COLO668 (cell line): ENCODE results near the gene WHRN.

Source experiments
- DNase-seq: peaks from one replicate; lab custom pipeline; 2025; ENCODE audit not compliant: unreplicated experiment; lab: John Stamatoyannopoulos, UW

Gene WHRN

DNA sequence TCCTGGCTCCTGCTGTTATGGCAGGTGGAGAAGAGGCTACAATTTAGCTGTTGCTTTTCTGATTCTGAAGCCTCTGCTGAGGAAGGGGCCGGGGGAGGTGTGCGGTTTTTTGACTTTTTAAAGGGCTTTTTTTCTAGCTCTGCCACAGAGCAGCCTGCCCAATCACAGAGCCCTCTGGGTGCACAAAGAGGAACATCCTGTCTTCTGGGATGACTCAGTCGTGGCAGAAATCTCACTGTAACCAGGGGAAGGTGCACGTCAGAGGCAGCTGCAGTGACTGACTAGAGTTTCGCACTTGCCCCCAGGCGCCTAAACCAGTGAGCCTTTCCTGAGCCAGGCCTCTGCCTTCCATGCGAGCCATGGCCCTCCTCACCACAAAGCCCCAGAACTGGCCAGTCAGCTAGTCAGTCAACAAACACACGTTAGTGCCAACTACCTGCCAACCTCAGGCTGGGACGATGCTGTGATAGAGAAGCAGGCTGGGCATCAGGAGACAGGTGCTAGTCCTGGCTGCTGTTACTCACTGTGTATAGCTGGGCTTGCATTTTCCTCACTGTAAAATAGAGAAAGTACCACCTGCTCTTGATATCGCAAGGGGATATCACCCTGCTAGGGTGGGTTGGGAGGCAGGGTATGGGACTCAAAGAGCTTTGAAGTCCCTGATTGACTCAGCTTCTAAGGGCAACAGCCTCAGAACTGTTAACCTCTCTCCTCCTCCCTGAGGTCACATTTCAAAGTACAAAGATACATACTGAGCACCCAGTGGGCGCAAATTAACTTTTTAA, 119.7 kb downstream of the WHRN start:
- no peak for DNase-seq

DNA sequence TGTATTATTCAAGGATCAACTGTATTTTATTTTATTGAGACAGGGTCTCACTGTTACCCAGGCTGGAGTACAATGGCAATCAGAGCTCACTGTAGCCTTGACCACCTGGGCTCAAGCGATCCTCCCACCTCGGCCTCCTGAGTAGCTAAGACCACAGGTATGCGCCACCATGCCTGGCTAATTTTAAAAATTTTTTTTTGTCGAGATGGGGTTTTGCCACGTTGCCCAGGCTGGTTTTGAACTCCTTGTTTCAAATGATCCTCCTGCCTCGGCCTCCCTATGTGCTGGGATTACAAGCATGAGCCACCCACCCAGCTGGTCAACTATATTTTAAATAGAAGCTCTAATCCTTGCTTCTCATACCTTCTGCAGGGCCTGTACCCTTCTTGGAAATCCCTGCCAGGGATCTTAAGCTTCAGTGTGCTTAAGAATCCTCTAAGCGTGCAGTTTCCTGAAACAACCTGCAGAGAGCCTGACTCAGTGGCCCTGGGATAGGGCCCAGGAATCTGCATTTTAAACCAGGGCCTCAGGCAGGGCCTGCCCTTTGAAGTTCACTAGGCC, 120.4 kb downstream of the WHRN start:
- DNase-seq, result no peak

GRCh38 chr9:114384341-114384740, 120.9 kb downstream of the WHRN start:
- no peak for DNase-seq

DNA sequence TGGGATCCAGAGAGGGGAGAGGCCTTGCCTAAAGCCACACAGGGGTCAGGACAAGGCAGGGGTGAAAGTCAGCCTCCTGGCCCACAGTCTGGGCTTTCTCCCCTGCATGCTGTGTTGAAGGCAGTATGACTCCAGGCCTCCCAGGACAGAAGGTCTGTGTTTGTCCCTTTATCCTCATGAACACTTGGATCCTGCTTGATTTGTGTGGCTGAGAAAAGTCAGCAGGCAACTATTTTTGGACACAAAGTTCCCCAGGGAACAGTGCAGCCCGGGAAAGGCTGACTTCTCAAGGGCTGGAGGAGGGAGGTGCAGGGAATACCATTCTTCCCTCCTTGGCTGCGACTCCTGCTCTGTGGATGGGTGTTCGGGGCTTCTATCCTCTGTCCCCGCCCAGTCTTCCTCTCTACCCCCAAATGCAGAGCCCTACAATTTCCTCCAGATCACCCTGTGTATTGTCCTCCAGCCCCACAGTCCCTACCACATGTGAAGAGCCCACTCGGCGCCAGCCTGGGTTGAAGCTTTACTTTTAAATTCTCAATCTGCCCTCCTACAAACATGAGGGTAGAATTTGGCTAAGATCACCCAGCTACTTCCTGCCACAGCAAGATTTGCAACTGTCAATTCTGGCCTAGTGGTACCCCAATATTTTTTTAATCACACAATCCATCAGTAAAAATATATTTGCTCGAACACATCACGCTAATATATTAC, 121.6 kb downstream of the WHRN start:
- no peak for DNase-seq

DNA sequence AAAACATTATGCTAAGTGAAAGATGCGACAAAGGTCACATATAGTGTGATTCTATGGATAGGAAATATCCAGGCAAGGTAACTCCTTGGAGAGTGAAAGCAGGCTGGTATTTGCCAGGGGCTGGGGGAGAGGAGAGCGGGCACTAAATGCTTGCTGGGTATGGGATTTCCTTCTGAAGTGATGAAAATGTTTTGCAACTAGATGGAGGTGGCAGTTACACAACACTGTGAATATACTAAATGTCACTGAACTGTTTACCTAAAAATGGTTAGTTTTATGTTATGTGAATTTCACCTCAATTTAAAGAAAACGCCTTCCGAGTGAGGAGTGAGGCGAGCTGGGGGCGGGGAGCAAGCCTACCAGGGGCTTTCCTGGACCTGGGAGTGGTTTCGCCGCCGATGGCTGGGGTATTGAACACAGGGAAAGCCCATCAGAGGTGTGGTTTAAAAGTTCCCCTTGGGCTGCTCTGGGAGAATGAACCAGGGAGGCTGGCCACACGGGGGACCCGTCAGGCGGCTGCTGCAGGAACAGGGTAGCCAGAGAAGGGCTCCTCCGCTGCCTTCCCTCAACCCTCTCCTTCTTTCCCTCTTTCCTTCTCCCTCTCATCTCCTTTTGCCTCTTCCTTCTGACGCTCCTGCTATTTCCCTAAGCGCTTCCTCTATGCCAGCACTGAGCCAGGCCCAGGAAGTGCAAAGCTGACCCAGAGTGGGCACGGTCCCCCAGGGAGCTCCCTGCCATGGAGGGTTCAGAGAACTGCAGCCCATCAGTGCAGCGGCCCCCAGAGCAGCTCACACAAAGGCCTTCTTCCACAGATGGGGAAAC, 122.4 kb downstream of the WHRN start:
- no peak for DNase-seq

DNA sequence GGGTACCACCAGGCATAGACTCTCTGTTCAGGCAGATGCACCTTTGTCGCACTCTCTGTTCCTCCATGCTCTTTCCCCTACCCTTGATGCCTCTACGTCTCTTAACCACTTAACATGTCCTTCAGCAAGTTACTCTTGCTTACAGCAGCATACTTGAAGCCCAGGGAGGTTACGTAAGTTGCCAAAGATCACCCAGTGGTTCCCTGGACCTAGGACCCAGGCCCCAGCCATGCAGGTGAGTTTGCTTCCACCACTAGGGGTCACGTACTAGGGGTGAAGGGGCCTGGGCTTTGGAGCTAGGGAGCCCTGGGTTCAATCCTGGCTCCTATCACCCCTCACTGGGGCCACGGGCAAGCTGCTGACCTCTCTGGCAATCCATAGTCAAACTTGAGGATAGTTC, 126.4 kb downstream of the WHRN start:
- no peak for DNase-seq

- DNase-seq, result no peak
Measured at GRCh38 chr9:114378016-114378415, 127.3 kb downstream of the WHRN start.

DNA sequence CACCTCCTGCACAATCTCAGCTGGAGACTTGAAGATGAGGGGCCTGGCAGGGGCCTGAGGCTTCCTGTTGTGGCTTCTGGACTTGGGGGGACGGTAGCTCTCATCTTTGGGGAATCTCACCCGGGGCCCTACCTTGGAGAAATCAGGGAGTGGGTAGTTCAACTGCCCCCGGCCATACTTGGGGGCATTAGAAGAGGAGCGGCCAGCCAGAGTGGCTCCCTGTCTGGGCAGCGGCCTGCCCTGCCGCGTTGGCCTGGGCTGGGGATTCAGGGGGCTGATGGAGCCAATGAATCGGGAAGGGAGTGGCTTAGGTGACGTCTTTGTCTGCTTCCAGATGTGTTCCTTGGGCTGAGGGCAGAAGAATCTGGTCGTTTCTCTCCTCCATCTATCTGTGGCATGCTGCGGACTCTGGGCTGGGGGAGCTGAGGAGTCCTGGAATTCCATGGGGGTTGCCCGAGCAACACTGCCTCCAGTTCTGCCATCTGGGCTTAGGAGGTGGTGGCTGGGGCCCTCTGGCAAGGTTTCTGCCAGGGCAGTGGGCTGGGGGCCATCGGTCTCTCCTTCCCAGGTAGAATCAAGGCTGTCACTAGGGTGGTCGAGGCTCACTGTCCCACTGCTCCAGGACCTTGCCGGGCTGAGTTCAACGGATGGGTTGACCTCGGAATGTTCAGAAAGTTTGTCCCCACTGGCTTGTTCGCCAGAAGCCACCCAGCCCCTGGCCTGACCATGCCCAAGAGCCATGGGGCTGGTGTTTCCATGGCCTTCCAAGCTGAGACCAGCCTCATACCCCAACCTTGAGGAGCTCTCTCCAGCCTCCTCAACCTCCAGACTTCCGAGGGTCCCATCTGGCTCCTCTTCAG, 128.5 kb downstream of the WHRN start:
- DNase-seq, result no peak

DNA sequence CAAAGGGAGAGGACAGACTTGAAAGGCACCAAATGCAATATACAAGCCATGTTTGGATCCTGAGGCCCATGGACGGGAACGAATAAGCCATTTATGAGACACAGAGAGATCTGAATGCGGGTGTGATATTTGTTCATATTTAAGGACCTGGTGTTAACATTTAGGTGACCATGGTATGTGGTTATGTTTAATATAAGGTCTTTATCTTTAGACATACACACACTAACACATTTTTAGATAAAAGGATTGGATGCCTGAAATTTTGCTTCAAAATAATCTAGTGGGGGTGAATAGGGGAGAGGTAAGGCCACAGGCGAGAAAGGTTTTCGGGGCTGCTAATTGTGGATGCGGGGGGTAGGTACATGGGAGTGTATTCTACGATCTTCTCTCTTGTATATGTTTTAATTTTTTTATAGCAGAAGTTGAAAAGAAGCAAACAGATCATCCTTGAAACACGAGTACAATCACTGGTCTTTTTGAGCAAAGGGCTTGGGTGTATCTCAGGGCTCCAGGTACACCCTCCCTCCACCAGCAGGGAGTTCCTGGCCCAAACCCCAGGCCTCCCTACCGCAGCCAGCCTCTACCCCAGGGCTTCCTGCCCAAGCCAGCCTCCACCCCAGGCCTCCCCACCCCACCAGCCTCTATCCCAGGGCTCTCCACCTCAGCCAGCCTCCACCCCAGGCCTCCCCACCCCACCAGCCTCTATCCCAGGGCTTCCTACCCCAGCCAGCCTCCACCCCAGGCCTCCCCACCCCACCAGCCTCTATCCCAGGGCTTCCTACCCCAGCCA, 129.7 kb downstream of the WHRN start:
- no peak for DNase-seq

DNA sequence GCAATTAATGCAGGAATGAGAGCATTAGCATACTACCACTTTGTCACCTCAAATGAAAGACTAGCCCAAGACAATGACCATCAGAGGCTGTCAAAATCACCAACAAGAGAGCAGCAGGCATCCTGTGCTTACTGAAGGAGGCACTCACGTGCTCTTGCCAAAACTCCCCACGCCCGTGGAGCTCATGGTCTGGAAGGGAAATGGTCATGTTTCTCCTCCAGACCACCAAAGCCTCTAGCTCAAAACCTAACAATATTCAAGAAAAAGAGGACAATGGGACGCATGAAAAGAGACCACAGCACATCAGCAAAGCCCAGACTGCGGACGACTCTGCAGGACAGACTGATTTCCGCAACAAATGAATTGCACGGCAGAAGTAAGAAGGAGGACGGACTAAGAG, 130.3 kb downstream of the WHRN start:
- no peak for DNase-seq

- no peak for DNase-seq
Measured at GRCh38 chr9:114373960-114374730, 131.1 kb downstream of the WHRN start.

GRCh38 chr9:114372921-114373448, 132.3 kb downstream of the WHRN start:
- DNase-seq, result no peak

- DNase-seq, result no peak
Measured at GRCh38 chr9:114371973-114372917, 133.0 kb downstream of the WHRN start.

- DNase-seq, result no peak
Measured at GRCh38 chr9:114371343-114371944, 133.8 kb downstream of the WHRN start.

- DNase-seq, result no peak
Measured at GRCh38 chr9:114370968-114371320, 134.3 kb downstream of the WHRN start.

DNA sequence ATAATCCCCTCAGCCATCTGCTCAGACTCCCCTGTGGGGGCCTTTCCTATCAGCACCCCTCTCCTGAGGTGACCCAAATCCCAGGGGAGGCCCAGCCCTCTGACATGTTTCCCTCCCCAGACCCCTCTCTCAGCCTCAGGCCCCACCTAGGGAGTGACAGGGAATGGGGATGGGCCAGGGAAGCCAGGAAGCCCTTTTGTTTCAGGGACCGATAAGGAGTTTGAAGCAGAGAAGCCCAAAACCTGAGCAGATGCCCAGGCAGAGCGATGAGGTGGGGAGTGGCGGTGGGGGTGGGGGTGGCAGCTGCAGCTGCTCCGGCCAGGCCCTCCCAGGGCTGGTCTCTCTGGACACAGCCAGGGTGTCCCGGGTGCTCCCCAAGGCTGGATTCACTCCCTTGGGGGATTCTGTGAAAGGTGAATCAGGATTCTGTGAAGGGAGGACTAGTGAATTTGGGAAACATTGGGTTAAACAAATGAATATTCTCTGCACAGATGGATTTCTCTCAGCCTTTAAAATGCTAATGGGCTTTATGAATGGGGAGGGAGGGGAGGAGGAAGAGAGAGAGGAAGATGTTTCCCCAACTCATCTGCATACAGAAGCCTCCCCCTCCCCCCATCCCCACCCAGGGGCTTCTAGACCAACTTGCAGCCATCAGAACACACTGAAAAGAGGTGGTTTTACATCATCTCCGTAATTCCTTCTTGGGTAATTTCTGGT, 134.9 kb downstream of the WHRN start:
- DNase-seq, result no peak
